ENCODE measurements around the gene KCTD7.
A peak's percentile ranks its signal among the peaks of the same experiment; 100 is the strongest.
"Not testable (repeated sequence)": the region's sequence is repeated elsewhere in the genome, so short reads cannot be mapped to it uniquely, and the experiment has no call there.

The KCTD7 gene

GRCh38 chr7:66614596-66614995, 14.1 kb upstream of the KCTD7 start:
- intact Hi-C loops (cut with DNase I), result not testable (repeated sequence)
- DNase-seq, result peak in 2 of 10 donors; percentile 22 to 45

DNA sequence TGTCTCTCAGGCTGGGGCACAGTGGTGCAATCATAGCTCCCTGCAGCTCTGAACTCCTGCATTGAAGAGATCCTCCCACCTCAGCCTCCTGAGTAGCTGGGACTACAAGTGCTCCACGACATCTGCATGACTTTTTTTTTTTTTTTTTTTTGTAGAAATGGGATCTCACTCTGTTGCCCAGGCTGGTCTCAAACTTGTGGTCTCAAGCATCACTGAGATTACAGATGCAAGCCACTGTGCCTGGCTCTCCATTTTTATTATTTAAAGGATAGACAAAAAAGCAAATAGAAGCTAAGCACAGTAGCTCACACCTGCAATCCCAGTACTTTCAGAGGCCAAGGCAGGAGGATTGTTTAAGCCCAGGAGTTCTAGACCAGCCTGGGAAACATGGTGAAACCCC, 13.0 kb upstream of the KCTD7 start:
- intact Hi-C loops (cut with DNase I), result no loop called here
- no peak for DNase-seq

- intact Hi-C loops (cut with DNase I), result no loop called here
- DNase-seq, result no peak
These were observed 11.4 kb upstream of the KCTD7 start for GRCh38 chr7:66617295-66617694.

- not testable (repeated sequence) for DNase-seq
These were observed 9.2 kb upstream of the KCTD7 start for GRCh38 chr7:66619341-66619948.

DNA sequence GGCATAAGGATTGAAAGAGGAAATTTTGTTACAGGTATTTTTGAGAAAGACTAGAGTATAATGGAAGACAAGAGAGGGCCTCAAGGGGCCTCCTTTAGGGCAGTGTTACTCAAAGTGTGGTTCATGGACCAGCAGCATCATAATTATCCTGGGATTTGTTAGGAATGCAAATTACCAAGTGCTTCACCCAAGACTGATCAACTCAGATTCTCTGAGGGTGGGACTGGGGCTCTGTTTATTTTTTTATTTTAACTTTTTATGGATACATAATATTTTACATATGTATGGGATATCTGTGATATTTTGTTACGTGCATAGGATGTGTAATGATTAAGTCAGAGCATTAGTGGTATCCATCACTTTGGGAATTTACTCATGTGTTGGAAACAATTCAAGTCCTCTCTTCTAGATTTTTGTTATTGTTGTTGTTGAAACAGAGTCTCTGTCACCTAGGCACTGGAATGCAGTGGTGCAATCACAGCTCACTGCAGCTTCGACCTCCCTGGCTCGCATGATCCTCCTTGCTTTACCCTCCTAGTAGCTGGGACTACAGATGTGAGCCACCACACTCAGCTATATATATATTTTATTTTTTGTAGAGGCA, 2.2 kb upstream of the KCTD7 start:
- intact Hi-C loops (cut with DNase I), result loop anchor here (2.0 to 5.0 kb wide), 2 partner anchors 34 to 69 kb away; no protein-coding TSS in a partner anchor
- DNase-seq, result no peak

More at GRCh38 chr7:66619341-66619948, 9.2 kb upstream of the KCTD7 start:
- intact Hi-C loops (cut with DNase I), result not testable (repeated sequence)

GRCh38 chr7:66627151-66627681, 1.5 kb upstream of the KCTD7 start:
- intact Hi-C loops (cut with DNase I), result loop anchor here (2.0 to 5.0 kb wide), 2 partner anchors 34 to 70 kb away; no protein-coding TSS in a partner anchor
- DNase-seq, result no peak

- peak in 1 of 10 donors; percentile 70 for DNase-seq
- intact Hi-C loops (cut with DNase I), result loop anchor here (2.0 to 5.0 kb wide), 2 partner anchors 35 to 71 kb away; no protein-coding TSS in a partner anchor
These were observed 760 bp upstream of the KCTD7 start for GRCh38 chr7:66627881-66628360.

DNA sequence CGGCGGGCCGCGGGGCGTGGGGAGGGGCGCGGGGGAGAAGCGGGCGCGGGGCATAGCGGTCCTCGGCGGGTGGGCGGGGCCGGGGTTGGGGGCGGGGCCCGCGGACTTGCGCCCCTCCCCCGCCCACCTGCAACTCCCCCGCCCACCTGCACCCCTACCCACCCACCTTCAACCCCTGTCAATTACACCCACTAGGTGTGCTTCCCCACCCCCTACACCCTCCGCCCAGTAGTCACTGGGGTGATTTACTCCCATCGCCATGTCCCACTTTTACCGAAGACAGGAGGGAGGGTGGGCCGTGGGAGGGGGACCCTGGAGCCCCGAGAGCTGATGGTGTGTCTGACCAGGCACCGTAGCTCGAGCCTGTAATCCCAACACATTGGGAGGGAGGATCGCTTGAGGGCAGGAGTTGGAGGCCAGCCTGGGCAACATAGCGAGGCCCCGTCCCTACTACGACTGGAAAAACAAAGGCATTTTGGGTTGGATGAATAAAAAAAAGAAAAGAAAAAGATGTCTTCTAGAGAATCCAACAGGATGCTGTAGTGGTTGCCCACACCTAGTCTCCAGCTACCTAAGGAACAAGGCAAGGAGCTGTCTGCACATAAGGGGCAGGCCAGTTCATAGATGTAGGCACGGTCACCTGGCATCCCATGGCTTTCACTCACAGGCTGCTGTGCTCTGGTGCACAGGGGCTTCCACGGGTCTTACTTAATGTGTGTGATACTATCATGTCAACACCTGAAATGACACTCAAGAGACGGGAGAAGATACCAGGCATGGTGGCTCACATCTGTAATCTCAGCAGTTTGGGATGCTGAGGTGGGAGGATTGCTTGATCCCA, 761 bp downstream of the KCTD7 start:
- DNase-seq, result peak in 4 of 10 donors; percentile 11 to 79 (median 16)
- intact Hi-C loops (cut with DNase I), result loop anchor here (5.0 kb wide), 1 partner anchor 72 kb away; no protein-coding TSS in a partner anchor

GRCh38 chr7:66630531-66630930, 1.9 kb downstream of the KCTD7 start:
- no peak for DNase-seq
- intact Hi-C loops (cut with DNase I), result no loop called here

DNA sequence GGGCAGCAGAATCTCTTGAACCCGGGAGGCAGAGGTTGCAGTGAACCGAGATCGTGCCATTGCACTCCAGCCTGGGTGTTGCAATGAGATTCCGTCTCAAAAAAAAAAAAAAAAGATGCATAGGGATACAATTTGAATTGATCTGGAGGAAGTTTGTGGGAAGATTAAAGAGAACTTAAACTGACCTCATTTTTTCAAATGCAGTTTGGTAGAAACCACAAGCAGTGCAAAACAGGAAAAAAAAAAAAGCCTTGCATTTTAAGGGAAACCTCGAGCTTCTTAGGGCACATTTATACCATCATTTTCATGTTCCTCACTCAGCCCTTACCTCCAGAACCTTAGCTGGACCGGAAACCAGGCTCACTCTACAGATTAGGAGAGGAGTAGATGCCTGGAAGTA, 2.8 kb downstream of the KCTD7 start:
- intact Hi-C loops (cut with DNase I), result no loop called here
- no peak for DNase-seq

- no peak for DNase-seq
- intact Hi-C loops (cut with DNase I), result loop anchor here (5.0 kb wide), 1 partner anchor 207 kb away; no protein-coding TSS in a partner anchor
These were observed 6.1 kb downstream of the KCTD7 start for GRCh38 chr7:66634816-66635215.

GRCh38 chr7:66635322-66635981, 6.8 kb downstream of the KCTD7 start:
- DNase-seq, result not testable (repeated sequence)
- intact Hi-C loops (cut with DNase I), result loop anchor here (5.0 kb wide), 1 partner anchor 207 kb away; no protein-coding TSS in a partner anchor

- intact Hi-C loops (cut with DNase I), result loop anchor here (5.0 kb wide), 1 partner anchor 206 kb away; no protein-coding TSS in a partner anchor
- DNase-seq, result not testable (repeated sequence)
These were observed 7.4 kb downstream of the KCTD7 start for GRCh38 chr7:66635982-66636546.

- intact Hi-C loops (cut with DNase I), result loop anchor here (5.0 kb wide), 1 partner anchor 204 kb away; no protein-coding TSS in a partner anchor
- no peak for DNase-seq
These were observed 9.8 kb downstream of the KCTD7 start for GRCh38 chr7:66638309-66639099.

- DNase-seq, result no peak
- intact Hi-C loops (cut with DNase I), result loop anchor here (5.0 kb wide), 1 partner anchor 203 kb away; no protein-coding TSS in a partner anchor
These were observed 11.1 kb downstream of the KCTD7 start for GRCh38 chr7:66639773-66640172.

- DNase-seq, result no peak
- intact Hi-C loops (cut with DNase I), result no loop called here
These were observed 12.3 kb downstream of the KCTD7 start for GRCh38 chr7:66640802-66641525.

- intact Hi-C loops (cut with DNase I), result no loop called here
- DNase-seq, result peak in 1 of 10 donors; percentile 41
These were observed 12.8 kb downstream of the KCTD7 start for GRCh38 chr7:66641526-66641871.

DNA sequence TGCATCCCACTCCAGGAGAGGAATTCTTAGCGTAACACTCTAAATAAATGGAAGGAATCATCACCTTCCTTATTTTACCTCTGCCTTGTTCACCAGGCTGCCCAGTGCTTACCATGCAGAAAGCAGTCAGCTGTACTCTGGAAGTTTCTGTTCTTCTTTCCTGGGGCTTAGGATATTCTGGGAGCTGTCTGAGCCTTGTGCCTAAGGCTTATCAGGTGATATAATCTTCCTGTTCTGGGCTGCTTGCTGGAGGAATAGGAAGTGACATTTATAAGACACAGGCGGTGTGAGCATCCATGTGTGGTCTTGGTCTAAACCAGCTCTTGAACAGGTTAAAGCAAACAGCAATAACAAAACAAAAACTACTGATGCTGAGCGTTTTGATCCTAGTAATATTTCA, 13.5 kb downstream of the KCTD7 start:
- intact Hi-C loops (cut with DNase I), result no loop called here
- no peak for DNase-seq

All from posterior cingulate gyrus (tissue), 11 donors.